ENCODE results near the gene CDC42. TPM values are rescaled to one million over a fixed set of nuclear protein-coding genes. Genes with fewer than 3 reads are reported as not detected.

The CDC42 gene
- total RNA-seq, 4 donors from 2014 or later, result 228 to 244 (median 240) TPM

GRCh38 chr1:22137004-22137720 lies 84.7 kb downstream of the CDC42 start:
- peaks cover 20 to 31% of the 10 kb centered on the region in 2 donors for H3K4me1 ChIP-seq
- H3K27me3 ChIP-seq, result no peaks in the 10 kb centered on the region
- H3K9me3 ChIP-seq, result no peaks in the 10 kb centered on the region
- 65 to 71% methylated on average over 13 to 16 of the region's 16 CpGs for WGBS, 2 donors
- intact Hi-C loops (cut with DNase I), result loop anchor here (5.0 to 10.0 kb wide), 2 partner anchors 135 to 508 kb away; partner anchors contain the start of gene C1QC
- H3K36me3 ChIP-seq, result no peaks in the 10 kb centered on the region
- no peak for DNase-seq
- no peak for TF ChIP-seq POLR2A (IDR thresholded peaks at IDR 0.05)
- TF ChIP-seq, protein P1, sequence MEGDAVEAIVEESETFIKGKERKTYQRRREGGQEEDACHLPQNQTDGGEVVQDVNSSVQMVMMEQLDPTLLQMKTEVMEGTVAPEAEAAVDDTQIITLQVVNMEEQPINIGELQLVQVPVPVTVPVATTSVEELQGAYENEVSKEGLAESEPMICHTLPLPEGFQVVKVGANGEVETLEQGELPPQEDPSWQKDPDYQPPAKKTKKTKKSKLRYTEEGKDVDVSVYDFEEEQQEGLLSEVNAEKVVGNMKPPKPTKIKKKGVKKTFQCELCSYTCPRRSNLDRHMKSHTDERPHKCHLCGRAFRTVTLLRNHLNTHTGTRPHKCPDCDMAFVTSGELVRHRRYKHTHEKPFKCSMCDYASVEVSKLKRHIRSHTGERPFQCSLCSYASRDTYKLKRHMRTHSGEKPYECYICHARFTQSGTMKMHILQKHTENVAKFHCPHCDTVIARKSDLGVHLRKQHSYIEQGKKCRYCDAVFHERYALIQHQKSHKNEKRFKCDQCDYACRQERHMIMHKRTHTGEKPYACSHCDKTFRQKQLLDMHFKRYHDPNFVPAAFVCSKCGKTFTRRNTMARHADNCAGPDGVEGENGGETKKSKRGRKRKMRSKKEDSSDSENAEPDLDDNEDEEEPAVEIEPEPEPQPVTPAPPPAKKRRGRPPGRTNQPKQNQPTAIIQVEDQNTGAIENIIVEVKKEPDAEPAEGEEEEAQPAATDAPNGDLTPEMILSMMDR (IDR thresholded peaks at IDR 0.05), result no peak
- H3K4me3 ChIP-seq (replicated peaks in 1 of 3), result no peak overlapping the region
- no peak overlapping the region for H3K27ac ChIP-seq

GRCh38 chr1:22139066-22139594 lies 86.6 kb downstream of the CDC42 start:
- no peak for TF ChIP-seq POLR2A (IDR thresholded peaks at IDR 0.05)
- TF ChIP-seq, protein P1 (IDR thresholded peaks at IDR 0.05), result no peak
- H3K27ac ChIP-seq, result no peak overlapping the region
- DNase-seq, result no peak
- no peaks in the 10 kb centered on the region for H3K27me3 ChIP-seq
- intact Hi-C loops (cut with DNase I), result loop anchor here (5.0 to 10.0 kb wide), 2 partner anchors 133 to 506 kb away; partner anchors contain the start of gene C1QC
- 86 to 92% methylated on average over 14 to 15 of the region's 15 CpGs for WGBS, 2 donors
- H3K4me1 ChIP-seq, result peaks cover 5 to 20% of the 10 kb centered on the region in 2 donors
- H3K9me3 ChIP-seq, result no peaks in the 10 kb centered on the region
- H3K4me3 ChIP-seq (replicated peaks in 1 of 3), result no peak overlapping the region
- H3K36me3 ChIP-seq, result no peaks in the 10 kb centered on the region

GRCh38 chr1:22139817-22140216 lies 87.3 kb downstream of the CDC42 start:
- TF ChIP-seq POLR2A (IDR thresholded peaks at IDR 0.05), result no peak
- TF ChIP-seq, protein P1 (IDR thresholded peaks at IDR 0.05), result no peak
- 83 to 91% methylated on average over 1 to 12 of the region's 12 CpGs for WGBS, 2 donors
- intact Hi-C loops (cut with DNase I), result loop anchor here (5.0 to 10.0 kb wide), 2 partner anchors 132 to 505 kb away; partner anchors contain the start of gene C1QC

More at GRCh38 chr1:22139817-22140216, 87.3 kb downstream of the CDC42 start:
- no peaks in the 10 kb centered on the region for H3K9me3 ChIP-seq
- H3K27me3 ChIP-seq, result no peaks in the 10 kb centered on the region
- no peak overlapping the region for H3K4me3 ChIP-seq (replicated peaks in 1 of 3)
- DNase-seq, result no peak
- H3K36me3 ChIP-seq, result no peaks in the 10 kb centered on the region
- peaks cover 4 to 19% of the 10 kb centered on the region in 2 donors for H3K4me1 ChIP-seq
- no peak overlapping the region for H3K27ac ChIP-seq

Small RNA genes within 50 kb of the gene (small RNA-seq; reads per million reads assigned to genes)
- gene RN7SL186P (not detected), gene RNU6-776P (not detected)

Other genes starting within 250 kb of the CDC42 start
- gene LDLRAD2, start 240.4 kb upstream of the CDC42 start, total RNA-seq, result under 1 TPM in 1 of 4 donors, not detected in 3; 0.22 TPM
- gene HSPG2, start 115.4 kb upstream of the CDC42 start, total RNA-seq, result 100 to 1,000 TPM in 2 of 4 donors, 10 to 100 TPM in 2; 75.7 to 239 (median 96.8) TPM
- not detected for gene CELA3B, start 75.7 kb upstream of the CDC42 start, total RNA-seq
- not detected for gene CELA3A, start 51.1 kb upstream of the CDC42 start, total RNA-seq
- 1 to 10 TPM in 1 of 4 donors, under 1 TPM in 3; 0.29 to 3.0 (median 0.43) TPM for gene WNT4, start 90.4 kb downstream of the CDC42 start, total RNA-seq